Measurements from ENCODE around the gene SORCS2. TPM values are rescaled to one million over a fixed set of nuclear protein-coding genes. Genes with fewer than 3 reads are reported as not detected.
A peak's percentile ranks its signal among the peaks of the same experiment; 100 is the strongest.

SORCS2 gene
- total RNA-seq, 1 donor from 2014 or later = 5.2 TPM

DNA sequence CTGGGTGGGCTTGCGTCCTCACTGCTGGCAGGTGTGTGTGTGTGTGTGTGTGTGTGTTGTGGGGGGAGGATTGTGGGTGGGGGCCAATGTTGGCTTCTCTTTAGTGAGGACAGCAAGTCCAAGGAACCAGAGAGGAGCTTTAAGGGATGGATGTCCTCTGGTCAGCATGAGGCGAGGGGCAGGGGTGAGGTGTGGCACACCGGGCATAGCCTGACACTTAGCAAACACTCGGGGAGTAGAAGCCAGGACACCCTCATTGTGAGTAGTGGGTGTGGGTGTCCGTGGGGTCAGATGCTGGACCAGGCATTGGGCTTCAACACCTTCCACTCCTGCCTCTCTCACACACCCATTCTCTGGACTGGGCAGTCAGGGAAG is 2.8 kb downstream of the SORCS2 start:
- Mint-ChIP-seq H3K4me3 (no peak overlapping the region), H3K27ac (no peak overlapping the region), H3K9me3 (no peaks in the 10 kb centered on the region), H3K36me3 (no peaks in the 10 kb centered on the region), H3K27me3 (ENCODE audit: insufficient read depth, low read depth) (peaks cover 21% of the 10 kb centered on the region), H3K4me1 (peaks cover 40% of the 10 kb centered on the region)
- Histone ChIP-seq H3K4me3 (no peak overlapping the region), H2AFZ (replicated peaks) (no peak overlapping the region), H4K20me1 (ENCODE audit: low read depth) (peaks cover 53% of the 10 kb centered on the region), H3K4me1 (peaks cover 31% of the 10 kb centered on the region), H3K79me2 (ENCODE audit: low read depth) (no peaks in the 10 kb centered on the region), H3K36me3 (no peaks in the 10 kb centered on the region), H3K9me3 (ENCODE audit: low read depth) (no peaks in the 10 kb centered on the region), H3K9ac (no peak overlapping the region), H3K27me3 (peaks cover 39% of the 10 kb centered on the region), H3K27ac (no peak overlapping the region), H3F3A (ENCODE audit: low read depth) (no peaks in the 10 kb centered on the region), H3K4me2 (peak overlapping the region; percentile 94)
- no peak for TF ChIP-seq EZH2phosphoT487 (IDR thresholded peaks at IDR 0.05)
- TF ChIP-seq EZH2 (IDR thresholded peaks at IDR 0.05) = no peak
- TF ChIP-seq, protein P1, sequence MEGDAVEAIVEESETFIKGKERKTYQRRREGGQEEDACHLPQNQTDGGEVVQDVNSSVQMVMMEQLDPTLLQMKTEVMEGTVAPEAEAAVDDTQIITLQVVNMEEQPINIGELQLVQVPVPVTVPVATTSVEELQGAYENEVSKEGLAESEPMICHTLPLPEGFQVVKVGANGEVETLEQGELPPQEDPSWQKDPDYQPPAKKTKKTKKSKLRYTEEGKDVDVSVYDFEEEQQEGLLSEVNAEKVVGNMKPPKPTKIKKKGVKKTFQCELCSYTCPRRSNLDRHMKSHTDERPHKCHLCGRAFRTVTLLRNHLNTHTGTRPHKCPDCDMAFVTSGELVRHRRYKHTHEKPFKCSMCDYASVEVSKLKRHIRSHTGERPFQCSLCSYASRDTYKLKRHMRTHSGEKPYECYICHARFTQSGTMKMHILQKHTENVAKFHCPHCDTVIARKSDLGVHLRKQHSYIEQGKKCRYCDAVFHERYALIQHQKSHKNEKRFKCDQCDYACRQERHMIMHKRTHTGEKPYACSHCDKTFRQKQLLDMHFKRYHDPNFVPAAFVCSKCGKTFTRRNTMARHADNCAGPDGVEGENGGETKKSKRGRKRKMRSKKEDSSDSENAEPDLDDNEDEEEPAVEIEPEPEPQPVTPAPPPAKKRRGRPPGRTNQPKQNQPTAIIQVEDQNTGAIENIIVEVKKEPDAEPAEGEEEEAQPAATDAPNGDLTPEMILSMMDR (IDR thresholded peaks at IDR 0.05) = no peak
- DNase-seq (ENCODE audit: low spot score) = no peak

DNA sequence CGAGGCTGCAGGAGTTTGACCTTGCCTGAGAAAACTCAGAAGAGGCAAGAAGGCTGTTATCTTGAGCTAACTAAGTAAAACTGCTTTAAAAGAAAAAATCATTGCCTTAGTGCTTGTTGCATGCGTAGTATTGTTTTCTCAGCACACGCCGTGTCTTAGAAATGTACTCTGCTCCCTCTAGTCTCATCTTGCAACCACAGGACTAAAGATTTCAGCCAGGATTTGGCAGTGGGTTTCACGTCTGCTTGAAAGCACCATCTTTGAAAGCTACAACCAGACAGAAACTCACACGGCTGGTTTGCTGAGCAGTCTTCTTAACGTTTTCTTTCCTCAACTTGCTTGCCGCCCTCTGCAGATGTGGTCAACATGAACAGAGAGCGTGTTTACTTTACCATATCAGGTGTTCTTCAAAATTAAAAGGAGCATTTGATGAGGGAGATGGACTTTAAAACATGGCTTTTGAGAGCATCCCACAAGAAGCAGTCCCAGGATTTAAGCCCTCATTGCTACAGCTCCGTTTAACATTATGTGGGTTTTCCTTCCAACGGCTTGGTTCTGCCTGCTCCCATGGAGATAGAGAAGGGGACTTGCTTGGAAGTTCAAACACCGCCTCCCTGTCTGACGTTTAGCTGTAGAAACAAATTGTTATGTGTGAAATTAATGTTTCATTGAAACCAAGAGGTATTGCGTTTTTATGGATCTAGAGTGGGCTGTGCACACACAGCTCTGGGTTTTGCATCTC is 3.4 kb downstream of the SORCS2 start:
- H3K4me1 ChIP-seq = peaks cover 31% of the 10 kb centered on the region
- Mint-ChIP-seq H3K27me3 (ENCODE audit: insufficient read depth, low read depth) (peaks cover 19% of the 10 kb centered on the region), H3K4me1 (peaks cover 40% of the 10 kb centered on the region), H3K9me3 (no peaks in the 10 kb centered on the region), H3K27ac (no peak overlapping the region), H3K36me3 (no peaks in the 10 kb centered on the region), H3K4me3 (no peak overlapping the region)
- no peaks in the 10 kb centered on the region for H3K36me3 ChIP-seq
- no peak overlapping the region for H3K9ac ChIP-seq
- H2AFZ ChIP-seq (replicated peaks) = no peak overlapping the region
- no peak overlapping the region for H3K4me3 ChIP-seq
- peaks cover 56% of the 10 kb centered on the region for H4K20me1 ChIP-seq (ENCODE audit: low read depth)
- H3K4me2 ChIP-seq = no peak overlapping the region
- H3K9me3 ChIP-seq (ENCODE audit: low read depth) = no peaks in the 10 kb centered on the region
- H3K79me2 ChIP-seq (ENCODE audit: low read depth) = no peaks in the 10 kb centered on the region
- no peak for DNase-seq (ENCODE audit: low spot score)
- H3K27me3 ChIP-seq = peaks cover 33% of the 10 kb centered on the region
- no peak for TF ChIP-seq EZH2phosphoT487 (IDR thresholded peaks at IDR 0.05)
- TF ChIP-seq EZH2 (IDR thresholded peaks at IDR 0.05) = no peak
- TF ChIP-seq, protein P1 (IDR thresholded peaks at IDR 0.05) = no peak
- no peaks in the 10 kb centered on the region for H3F3A ChIP-seq (ENCODE audit: low read depth)
- H3K27ac ChIP-seq = no peak overlapping the region

DNA sequence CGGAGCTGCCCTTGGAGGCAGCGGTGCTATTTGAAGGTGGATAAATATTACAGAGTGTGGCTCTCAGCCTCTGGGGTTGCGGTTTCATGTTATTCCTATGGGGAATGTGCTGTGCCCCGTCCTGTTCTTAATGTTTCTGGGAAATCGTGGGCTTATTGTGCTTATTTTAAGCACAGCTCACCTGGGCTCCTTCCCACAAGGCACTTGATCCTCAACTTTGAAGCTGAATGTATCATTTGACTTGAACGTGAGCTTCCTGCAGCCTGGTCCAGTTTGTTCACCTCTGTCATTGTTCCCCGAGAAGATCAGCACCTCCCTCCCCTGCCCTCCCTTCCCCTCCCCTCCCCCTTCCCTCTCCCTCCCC is 3.9 kb downstream of the SORCS2 start:
- Histone ChIP-seq H3K4me3 (no peak overlapping the region), H3K9ac (no peak overlapping the region), H3K79me2 (ENCODE audit: low read depth) (no peaks in the 10 kb centered on the region), H3K9me3 (ENCODE audit: low read depth) (no peaks in the 10 kb centered on the region), H3K36me3 (no peaks in the 10 kb centered on the region), H4K20me1 (ENCODE audit: low read depth) (peaks cover 59% of the 10 kb centered on the region), H2AFZ (replicated peaks) (no peak overlapping the region), H3K27me3 (peaks cover 27% of the 10 kb centered on the region), H3F3A (ENCODE audit: low read depth) (no peaks in the 10 kb centered on the region), H3K4me2 (no peak overlapping the region), H3K27ac (no peak overlapping the region), H3K4me1 (peaks cover 31% of the 10 kb centered on the region)
- Mint-ChIP-seq H3K4me1 (peaks cover 46% of the 10 kb centered on the region), H3K4me3 (no peak overlapping the region), H3K27me3 (ENCODE audit: insufficient read depth, low read depth) (peaks cover 25% of the 10 kb centered on the region), H3K36me3 (no peaks in the 10 kb centered on the region), H3K9me3 (no peaks in the 10 kb centered on the region), H3K27ac (no peak overlapping the region)
- no peak for DNase-seq (ENCODE audit: low spot score)
- no peak for TF ChIP-seq EZH2phosphoT487 (IDR thresholded peaks at IDR 0.05)
- TF ChIP-seq, protein P1 (IDR thresholded peaks at IDR 0.05) = no peak

All from neural progenitor cell (in vitro differentiated cells).